Activated naive CD4-positive, alpha-beta T cell treated with anti-CD3 and anti-CD28 coated beads, Interleukin-2, amount 50 U/mL, for 24 hours (primary cell): ENCODE measurements around the gene STS.

ENCODE experiments used
- H3K27ac Mint-ChIP-seq: one replicate; pipeline ENCODE4 v1.8.0; 2021; ENCODE audit warnings: mild to moderate bottlenecking, mixed read lengths
- H3K27me3 Mint-ChIP-seq: one replicate; pipeline ENCODE4 v1.8.0; 2021; ENCODE audit warnings: mixed read lengths
- H3K36me3 Mint-ChIP-seq: one replicate; pipeline ENCODE4 v1.8.0; 2021; ENCODE audit warnings: mixed read lengths
- H3K4me1 Mint-ChIP-seq: one replicate; pipeline ENCODE4 v1.8.0; 2021; ENCODE audit warnings: mixed read lengths
- H3K4me3 Mint-ChIP-seq: one replicate; pipeline ENCODE4 v1.8.0; 2021; ENCODE audit warnings: mild to moderate bottlenecking, mixed read lengths
- H3K9me3 Mint-ChIP-seq: one replicate; pipeline ENCODE4 v1.8.0; 2021; ENCODE audit warnings: mixed read lengths

STS gene

GRCh38 chrX:7192871-7193270 is 45.4 kb downstream of the STS start:
- Mint-ChIP-seq H3K4me1 (no peaks in the 10 kb centered on the region), H3K27me3 (no peaks in the 10 kb centered on the region), H3K36me3 (peaks cover 1% of the 10 kb centered on the region), H3K27ac (no peak overlapping the region), H3K4me3 (no peak overlapping the region), H3K9me3 (no peaks in the 10 kb centered on the region)

DNA sequence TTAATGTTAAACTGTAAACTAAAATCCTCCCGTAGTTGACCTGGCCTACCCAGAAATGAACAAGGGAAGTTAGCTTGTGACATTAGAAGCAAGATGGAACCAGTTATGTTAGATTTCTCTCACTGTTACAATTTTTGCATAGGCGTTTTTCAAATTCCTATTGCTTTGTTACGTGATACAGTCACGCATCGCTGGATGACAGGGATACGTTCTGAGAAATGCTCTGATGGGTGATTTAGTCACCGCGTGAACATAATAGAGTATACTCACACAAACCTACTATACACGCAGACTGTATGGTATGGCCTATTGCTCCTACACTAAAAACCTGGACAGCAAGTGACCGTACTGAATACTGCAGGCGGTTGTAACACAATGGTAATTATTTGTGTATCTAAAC is 47.1 kb downstream of the STS start:
- Mint-ChIP-seq H3K27me3 (no peaks in the 10 kb centered on the region), H3K9me3 (no peaks in the 10 kb centered on the region), H3K36me3 (peaks cover 1% of the 10 kb centered on the region), H3K4me3 (no peak overlapping the region), H3K4me1 (no peaks in the 10 kb centered on the region), H3K27ac (no peak overlapping the region)
